ENCODE measurements around the gene IQCN. TPM values are rescaled to one million over a fixed set of nuclear protein-coding genes. Genes with fewer than 3 reads are reported as not detected.
A peak's percentile ranks its signal among the peaks of the same experiment; 100 is the strongest.

IQCN gene
- total RNA-seq, 2 experiments from 2014 or later, result 0.38 to 1.1 TPM

GRCh38 chr19:18279516-18280246, 5.4 kb upstream of the IQCN start:
- peak overlapping the region; percentile 66 for H3K4me2 ChIP-seq (ENCODE audit: low read length)
- POLR2A ChIA-PET, result interaction anchor here (0.5 to 3.8 kb wide), 14 partner anchors 9 to 202 kb away, joined by 3 to 44 read pairs (median 6); partner anchors contain the start of genes LSM4 and SSBP4
- peaks cover 16% of the 10 kb centered on the region; the same call in 1 of the 2 replicates for H3K36me3 ChIP-seq (ENCODE audit: insufficient read depth, low read length)
- peak overlapping the region; percentile 80 for H3K4me3 ChIP-seq (ENCODE audit: low read depth, low read length, poor library complexity, severe bottlenecking)
- H4K20me1 ChIP-seq (ENCODE audit: insufficient read depth, low read length), result peaks cover 10% of the 10 kb centered on the region; the same call in 1 of the 2 replicates
- peak overlapping the region; percentile 86 for H3K27ac ChIP-seq (ENCODE audit: low read depth, low read length, poor library complexity, severe bottlenecking)
- H3K9me2 ChIP-seq (ENCODE audit: insufficient read depth, low read length), result no peaks in the 10 kb centered on the region
- peaks cover 23% of the 10 kb centered on the region for H3K4me1 ChIP-seq (ENCODE audit: insufficient read depth, low read length, poor library complexity, severe bottlenecking)
- intact Hi-C loops (cut with micrococcal nuclease; ENCODE audit: unreplicated experiment), result loop anchor here (1.0 to 2.0 kb wide), 5 partner anchors 26 to 131 kb away; partner anchors contain the start of genes LSM4 and RAB3A
- no peak overlapping the region for H2AFZ ChIP-seq (ENCODE audit: low read length)
- peaks cover 20% of the 10 kb centered on the region; the same call in 1 of the 2 replicates for H3K79me2 ChIP-seq (ENCODE audit: insufficient read depth, low read depth, low read length)
- peak; percentile 97 for DNase-seq (ENCODE audit: low spot score)
- CTCF ChIA-PET (ENCODE audit: unreplicated experiment), result interaction anchor here (0.6 to 2.3 kb wide), 13 partner anchors 13 to 189 kb away, joined by 3 to 22 read pairs (median 4); partner anchors contain the start of gene LSM4
- H3K9me3 ChIP-seq (ENCODE audit: low read length), result no peaks in the 10 kb centered on the region
- TF ChIP-seq EZH2phosphoT487 (IDR thresholded peaks at IDR 0.05; ENCODE audit: borderline replicate concordance, low read depth, low read length), result no peak
- peak; percentile 99 for TF ChIP-seq CTCF (conservative IDR thresholded peaks at IDR 0.05; ENCODE audit: low read length)
- BruUV-seq (replicated peaks), result TSS peak; percentile 82

DNA sequence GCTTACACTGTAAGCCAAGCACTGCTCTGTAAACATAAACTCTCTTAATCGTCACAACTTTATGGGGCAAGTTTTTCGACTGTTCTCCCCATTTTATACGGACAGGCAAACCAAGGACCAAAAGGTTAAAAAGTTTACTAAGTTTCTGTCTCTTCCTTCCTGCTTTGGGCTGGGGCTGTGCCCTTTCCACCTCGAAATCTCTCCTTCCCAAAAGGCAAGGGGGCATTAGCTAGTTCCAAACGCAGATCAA, 4.9 kb upstream of the IQCN start:
- peak overlapping the region; percentile 86 for H3K27ac ChIP-seq (ENCODE audit: low read depth, low read length, poor library complexity, severe bottlenecking)
- DNase-seq (ENCODE audit: low spot score), result no peak
- intact Hi-C loops (cut with micrococcal nuclease; ENCODE audit: unreplicated experiment), result loop anchor here (1.0 to 2.0 kb wide), 4 partner anchors 26 to 74 kb away; partner anchors contain the start of genes LSM4 and RAB3A
- peak overlapping the region; percentile 80 for H3K4me3 ChIP-seq (ENCODE audit: low read depth, low read length, poor library complexity, severe bottlenecking)
- H3K4me2 ChIP-seq (ENCODE audit: low read length), result peak overlapping the region; percentile 66
- H2AFZ ChIP-seq (ENCODE audit: low read length), result no peak overlapping the region
- POLR2A ChIA-PET, result interaction anchor here (0.7 to 3.8 kb wide), 8 partner anchors 14 to 123 kb away, joined by 3 to 44 read pairs (median 12); partner anchors contain the start of gene LSM4
- H3K9me2 ChIP-seq (ENCODE audit: insufficient read depth, low read length), result no peaks in the 10 kb centered on the region
- no TSS peak for BruUV-seq (replicated peaks)
- H4K20me1 ChIP-seq (ENCODE audit: insufficient read depth, low read length), result peaks cover 10% of the 10 kb centered on the region; the same call in 1 of the 2 replicates
- TF ChIP-seq CTCF (conservative IDR thresholded peaks at IDR 0.05; ENCODE audit: low read length) (no peak), EZH2phosphoT487 (IDR thresholded peaks at IDR 0.05; ENCODE audit: borderline replicate concordance, low read depth, low read length) (no peak)
- peaks cover 20% of the 10 kb centered on the region; the same call in 1 of the 2 replicates for H3K79me2 ChIP-seq (ENCODE audit: insufficient read depth, low read depth, low read length)
- H3K36me3 ChIP-seq (ENCODE audit: insufficient read depth, low read length), result peaks cover 16% of the 10 kb centered on the region; the same call in 1 of the 2 replicates
- H3K4me1 ChIP-seq (ENCODE audit: insufficient read depth, low read length, poor library complexity, severe bottlenecking), result peaks cover 21% of the 10 kb centered on the region
- CTCF ChIA-PET (ENCODE audit: unreplicated experiment), result interaction anchor here (0.6 to 2.3 kb wide), 8 partner anchors 13 to 109 kb away, joined by 3 to 22 read pairs (median 6); partner anchors contain the start of gene LSM4
- H3K9me3 ChIP-seq (ENCODE audit: low read length), result no peaks in the 10 kb centered on the region
